GM19238 (cell line): ENCODE measurements around the gene MGAM2.

Source experiments
- DNase-seq: peaks from one replicate; pipeline ENCODE4 v3.0.0; 2011; ENCODE audit warnings: low spot score; ENCODE audit not compliant: insufficient read length

MGAM2 gene

DNA sequence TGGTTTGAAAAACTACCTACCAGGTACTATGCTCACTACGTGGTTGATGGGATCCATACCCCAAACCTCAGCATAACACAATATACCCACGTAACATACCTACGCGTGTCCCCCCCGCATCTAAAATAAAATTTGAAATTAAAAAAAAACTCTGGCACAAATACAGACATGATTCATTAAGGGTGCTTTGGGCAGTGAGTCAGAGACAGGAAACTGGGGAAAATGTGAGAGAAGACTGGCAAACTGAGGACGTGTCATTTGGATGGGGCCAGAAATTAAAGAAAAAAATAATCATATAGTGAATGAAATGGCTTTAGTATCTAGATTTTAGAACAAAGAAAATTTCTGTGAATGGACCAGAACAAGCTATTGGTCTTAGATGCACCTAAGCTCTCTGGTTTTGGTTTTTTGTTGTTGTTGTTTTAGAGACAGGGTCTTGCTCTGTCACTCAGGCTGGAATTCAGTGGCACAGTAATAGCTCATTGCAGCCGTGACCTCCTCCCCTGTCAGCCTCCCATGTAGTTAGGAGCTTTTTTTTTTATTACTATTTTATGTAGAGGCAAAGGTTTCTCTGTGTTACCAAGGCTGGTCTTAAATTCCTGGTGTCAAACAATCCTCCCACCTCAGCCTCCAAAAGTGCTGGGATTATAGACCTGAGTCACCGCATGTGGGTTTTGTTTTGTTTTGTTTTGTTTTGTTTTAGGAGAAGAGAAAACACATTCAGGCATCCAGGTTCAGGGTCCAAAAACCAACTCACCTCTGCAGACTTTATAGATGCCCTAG, 152.3 kb downstream of the MGAM2 start:
- no peak for DNase-seq
